NCI-H1436 treated with DMSO at 0.1 percent for 48 hours (cell line): Measurements from ENCODE around the gene HBE1.
"Not testable (repeated sequence)": the region's sequence is repeated elsewhere in the genome, so short reads cannot be mapped to it uniquely, and the experiment has no call there.

ENCODE experiments used
- DNase-seq: peaks from one replicate; lab custom pipeline; 2025; lab: John Stamatoyannopoulos, UW

HBE1 gene

GRCh38 chr11:5285703-5286340, 16.1 kb upstream of the HBE1 start:
- DNase-seq, result no peak

GRCh38 chr11:5284637-5285036, 14.9 kb upstream of the HBE1 start:
- no peak for DNase-seq

DNA sequence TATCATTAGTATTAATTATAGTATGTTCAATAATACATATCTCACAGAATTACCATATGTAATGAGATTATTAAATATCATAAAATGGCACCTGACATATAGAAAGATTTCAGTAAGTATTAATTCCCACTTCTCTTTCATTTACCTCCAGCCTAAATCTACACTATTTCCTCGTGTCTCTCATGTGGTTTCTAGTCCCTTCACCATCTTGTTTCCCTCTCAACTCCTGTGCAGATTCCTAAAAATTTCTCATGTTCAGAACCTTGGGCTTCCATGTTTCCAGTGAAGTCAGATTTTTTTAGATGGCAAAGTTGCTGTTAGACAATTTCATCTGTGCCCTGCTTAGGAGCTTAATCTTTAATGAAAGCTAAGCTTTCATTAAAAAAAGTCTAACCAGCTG, 14.1 kb upstream of the HBE1 start:
- DNase-seq, result no peak

DNA sequence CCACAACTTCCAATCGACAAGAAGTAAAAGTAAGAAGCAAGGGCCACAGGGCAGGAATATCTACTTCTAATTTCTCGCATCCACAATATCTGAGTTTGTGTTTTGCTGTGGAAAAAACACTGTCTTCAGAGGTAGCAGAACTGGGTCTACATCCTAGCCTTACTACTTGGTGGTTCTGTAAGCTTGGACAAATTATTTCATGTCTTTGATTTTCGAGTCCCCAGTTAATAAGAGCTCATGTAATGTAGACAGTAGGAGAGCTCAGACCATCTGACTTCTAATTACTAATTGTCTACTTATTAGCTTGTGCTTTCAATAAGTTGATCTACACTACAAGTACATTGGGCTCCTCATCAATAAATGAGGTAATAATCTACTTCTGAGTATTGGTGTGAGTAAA, 13.3 kb upstream of the HBE1 start:
- no peak for DNase-seq

DNA sequence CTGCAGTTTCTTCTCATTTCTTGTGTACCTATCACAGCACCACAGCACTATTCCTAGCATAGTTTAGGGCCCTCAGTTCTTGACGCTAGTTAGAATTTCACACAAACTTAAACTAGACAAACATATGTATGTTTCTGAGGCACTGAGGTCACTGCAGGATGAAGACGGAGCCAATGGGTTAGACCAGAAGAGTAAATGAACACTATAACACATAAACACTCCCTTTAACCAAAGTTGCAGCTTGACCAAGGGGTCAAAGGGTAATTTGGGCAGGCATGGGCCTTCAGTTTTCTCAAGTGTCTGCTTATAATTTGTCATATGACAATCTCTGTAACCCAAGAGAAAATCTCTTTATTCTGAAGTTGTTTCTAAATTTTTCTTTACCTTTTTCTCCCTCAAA, 12.9 kb upstream of the HBE1 start:
- DNase-seq, result no peak

DNA sequence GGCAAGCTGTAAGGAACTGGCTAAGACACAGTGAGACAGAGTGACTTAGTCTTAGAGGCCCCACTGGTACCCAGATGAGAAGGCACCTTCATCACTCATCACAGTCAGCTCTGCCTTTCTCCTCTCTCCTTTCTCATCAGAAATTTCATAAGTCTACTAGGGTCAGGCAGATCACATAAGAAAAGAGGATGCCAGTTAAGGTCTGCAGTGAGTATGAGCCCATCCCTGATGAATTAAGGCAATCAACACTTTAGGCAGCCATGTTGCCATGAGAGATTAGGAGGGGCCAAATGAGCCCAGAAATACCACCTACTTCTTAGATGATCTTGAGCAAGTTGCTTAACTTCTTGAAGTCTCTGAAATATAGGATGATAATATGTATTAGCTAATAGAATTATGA, 11.9 kb upstream of the HBE1 start:
- no peak for DNase-seq

- no peak for DNase-seq
These were observed 10.9 kb upstream of the HBE1 start for GRCh38 chr11:5280582-5281102.

DNA sequence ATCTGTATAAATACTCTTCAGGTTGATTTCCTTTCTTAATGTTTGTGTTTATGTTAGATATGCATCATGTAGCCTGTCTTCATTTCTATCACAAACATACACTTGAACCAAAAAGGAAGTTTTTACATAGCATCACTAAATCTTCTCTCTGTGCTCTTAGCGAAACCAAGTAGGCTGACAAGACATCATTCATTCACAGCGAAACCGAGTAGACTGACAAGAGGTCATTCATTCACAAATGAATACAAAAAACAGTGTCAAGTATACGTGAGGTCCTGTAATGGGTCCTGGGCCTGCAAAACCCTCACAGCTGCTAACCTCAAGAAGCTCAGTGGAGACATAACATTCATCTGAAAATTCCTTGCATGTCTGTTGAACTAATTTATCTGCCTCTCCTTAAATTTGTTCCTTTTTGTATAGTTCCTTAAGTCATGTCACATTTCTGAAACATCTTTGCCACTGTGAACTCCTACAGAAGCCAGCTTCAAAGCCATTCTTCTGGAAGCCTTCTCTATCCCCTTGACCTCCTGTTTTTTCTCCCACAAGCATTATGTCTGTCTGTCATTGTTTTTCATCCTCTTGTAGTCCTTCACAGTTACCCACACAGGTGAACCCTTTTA, 9.8 kb upstream of the HBE1 start:
- no peak for DNase-seq

DNA sequence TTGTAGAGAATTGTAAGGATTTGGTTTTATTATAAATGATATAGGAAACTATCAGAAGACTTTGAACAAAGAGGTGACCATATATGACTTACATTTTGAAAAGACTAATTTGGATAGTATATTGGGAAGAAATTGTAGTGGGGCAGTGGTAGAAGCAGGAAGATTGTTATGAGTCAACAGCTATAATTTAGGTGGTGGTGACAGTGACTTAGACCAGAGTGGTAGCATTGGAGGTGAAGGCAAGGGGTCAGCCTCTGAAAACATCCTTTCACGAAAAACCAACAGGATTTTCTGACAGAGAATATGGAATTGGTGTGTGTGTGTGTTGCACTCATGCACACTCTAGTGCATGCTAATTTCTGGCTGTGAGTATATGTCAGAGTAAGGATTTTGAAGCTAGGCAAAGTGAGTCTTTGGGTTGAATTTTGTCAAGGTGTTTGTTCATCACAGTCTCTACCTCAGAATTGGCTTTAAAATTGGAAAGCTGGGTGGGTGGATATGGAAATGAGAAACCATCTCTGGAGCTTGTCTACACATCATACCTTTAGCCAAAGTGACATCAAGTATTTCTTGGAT, 8.2 kb upstream of the HBE1 start:
- DNase-seq, result no peak

GRCh38 chr11:5276697-5277096, 7.0 kb upstream of the HBE1 start:
- no peak for DNase-seq

DNA sequence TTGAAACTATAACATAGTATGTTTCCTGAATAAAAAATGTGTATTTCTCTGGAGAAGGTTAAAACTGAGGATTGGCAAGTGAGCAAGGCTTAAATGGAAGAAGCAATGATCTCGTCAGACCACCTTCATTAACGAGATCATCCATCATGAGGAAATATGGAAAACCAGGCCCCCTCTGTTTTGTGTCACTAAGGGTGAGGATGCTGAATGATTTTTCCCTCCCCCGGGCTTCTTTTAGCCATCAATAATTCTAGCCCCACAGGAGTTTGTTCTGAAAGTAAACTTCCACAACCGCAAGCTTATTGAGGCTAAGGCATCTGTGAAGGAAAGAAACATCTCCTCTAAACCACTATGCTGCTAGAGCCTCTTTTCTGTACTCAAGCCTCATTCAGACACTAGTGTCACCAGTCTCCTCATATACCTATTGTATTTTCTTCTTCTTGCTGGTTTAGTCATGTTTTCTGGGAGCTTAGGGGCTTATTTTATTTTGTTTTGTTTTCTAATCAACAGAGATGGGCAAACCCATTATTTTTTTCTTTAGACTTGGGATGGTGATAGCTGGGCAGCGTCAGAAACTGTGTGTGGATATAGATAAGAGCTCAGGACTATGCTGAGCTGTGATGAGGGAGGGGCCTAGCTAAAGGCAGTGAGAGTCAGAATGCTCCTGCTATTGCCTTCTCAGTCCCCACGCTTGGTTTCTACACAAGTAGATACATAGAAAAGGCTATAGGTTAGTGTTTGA, 5.8 kb upstream of the HBE1 start:
- DNase-seq, result no peak

DNA sequence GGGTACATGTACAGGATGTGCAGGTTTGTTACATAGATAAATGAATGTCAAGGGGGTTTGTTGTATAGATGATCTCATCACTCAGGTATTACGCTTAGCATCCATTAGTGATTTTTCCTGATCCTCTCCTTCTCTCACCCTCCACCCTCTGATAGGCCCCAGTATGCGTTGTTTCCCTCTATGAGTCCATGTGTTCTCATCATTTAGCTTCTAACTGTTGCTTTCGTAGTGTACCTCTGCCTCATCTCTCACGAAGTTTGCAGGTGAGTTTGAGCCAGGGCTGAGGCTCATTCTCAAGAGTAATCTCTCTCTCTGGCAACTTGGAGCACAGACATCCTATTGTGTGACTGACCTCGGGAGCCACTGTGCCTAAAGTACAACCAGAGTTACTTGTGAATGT, 4.7 kb upstream of the HBE1 start:
- DNase-seq, result no peak

- no peak for DNase-seq
These were observed 2.8 kb upstream of the HBE1 start for GRCh38 chr11:5272395-5273017.

- DNase-seq, result no peak
These were observed 2.6 kb downstream of the HBE1 start for GRCh38 chr11:5267033-5267563.

DNA sequence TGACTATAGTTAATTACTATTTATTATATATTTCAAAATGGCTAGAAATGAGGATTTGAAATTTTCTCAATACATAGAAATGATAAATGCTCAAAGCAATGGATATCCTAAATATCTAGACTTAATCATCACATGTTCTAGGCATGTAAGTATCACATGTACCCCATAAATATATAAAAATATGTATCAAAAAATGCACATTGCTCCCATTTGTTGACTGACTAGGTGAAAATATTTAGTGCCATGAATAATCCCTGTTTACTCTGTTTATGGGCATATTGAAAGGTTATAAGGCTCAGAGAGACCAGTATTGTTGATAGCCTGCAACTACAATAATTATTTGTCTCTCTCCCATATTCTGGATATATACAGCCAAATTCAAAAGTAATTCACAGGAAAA, 3.1 kb downstream of the HBE1 start:
- no peak for DNase-seq

- DNase-seq, result no peak
These were observed 3.9 kb downstream of the HBE1 start for GRCh38 chr11:5265832-5266231.

DNA sequence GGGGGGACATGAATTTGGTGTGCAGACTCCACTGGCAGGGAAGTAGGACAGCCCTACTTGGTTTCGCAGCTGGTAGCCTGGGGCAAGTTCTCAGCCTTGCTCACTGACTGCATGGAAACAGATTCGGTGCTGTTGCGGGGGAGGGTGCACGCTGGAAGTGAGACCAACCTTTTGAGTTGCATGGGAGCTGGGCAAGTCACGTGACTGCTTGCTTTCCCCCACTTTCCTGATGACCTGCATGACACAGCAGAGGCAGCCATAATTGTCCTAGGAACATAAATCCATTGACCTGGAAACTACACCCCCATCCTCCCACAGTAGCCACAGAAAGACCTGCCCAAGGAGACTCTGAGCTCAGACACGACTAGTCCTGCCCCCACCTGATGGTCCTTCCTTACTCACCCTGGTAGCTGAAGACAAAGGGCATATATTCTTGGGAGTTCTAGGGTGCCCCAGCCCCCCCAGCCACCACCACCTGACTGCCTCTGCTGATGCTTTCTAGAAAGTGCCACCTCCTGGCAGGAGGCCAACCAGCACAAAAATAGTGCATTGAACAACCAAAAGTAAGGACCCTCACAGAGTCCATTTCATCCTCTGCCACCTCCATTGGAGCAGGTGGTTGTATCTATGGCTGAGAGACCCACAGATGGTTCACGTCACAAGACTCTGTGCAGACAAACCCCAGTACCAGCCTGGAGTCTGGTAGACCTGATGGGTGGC, 11.0 kb downstream of the HBE1 start:
- DNase-seq, result no peak

DNA sequence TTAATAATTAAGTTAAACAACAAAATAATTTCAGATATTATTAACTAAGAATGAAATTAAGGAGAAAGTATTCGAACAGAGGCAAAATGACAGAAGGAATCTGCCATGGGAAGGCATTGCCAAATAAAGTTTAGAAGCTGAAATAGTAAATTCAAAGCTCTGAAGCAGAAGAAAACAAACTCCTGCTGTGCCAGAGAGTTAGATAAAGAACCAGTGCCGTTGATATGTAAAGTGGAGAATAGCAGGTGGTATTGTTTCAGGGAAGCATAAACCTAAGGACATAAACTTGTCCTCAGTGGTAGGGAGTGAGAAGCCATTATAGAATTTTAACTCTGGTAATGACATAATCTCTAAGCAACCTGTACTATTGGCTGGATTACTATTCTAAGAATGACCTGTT, 12.4 kb downstream of the HBE1 start:
- DNase-seq, result no peak

DNA sequence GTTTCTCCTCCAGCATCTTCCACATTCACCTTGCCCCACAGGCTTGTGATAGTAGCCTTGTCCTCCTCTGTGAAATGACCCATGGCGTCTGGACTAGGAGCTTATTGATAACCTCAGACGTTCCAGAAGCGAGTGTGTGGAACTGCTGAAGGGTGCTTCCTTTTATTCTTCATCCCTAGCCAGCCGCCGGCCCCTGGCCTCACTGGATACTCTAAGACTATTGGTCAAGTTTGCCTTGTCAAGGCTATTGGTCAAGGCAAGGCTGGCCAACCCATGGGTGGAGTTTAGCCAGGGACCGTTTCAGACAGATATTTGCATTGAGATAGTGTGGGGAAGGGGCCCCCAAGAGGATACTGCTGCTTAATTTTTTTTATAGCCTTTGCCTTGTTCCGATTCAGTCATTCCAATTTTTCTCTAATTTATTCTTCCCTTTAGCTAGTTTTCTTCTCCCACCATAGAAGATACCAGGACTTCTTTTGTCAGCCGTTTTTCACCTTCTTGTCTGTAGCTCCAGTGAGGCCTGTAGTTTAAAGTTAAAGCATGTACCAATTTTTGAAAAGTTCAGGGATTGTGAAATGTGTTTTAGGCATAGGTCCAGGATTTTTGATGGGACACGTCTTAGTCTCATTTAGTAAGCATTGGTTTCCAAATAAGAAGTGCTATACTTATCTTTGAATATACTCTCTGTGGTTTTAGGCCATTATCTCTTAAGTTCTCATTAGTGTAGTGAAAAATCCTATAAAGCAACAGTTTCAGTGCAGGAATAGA, 14.9 kb downstream of the HBE1 start, which contains the start of gene HBG2:
Gene HBG2, minus strand, starts transcription at position 136 of the 768 bp plus-strand sequence. Its CDS starts 53 bp downstream, at position 83.
- not testable (repeated sequence) for DNase-seq

DNA sequence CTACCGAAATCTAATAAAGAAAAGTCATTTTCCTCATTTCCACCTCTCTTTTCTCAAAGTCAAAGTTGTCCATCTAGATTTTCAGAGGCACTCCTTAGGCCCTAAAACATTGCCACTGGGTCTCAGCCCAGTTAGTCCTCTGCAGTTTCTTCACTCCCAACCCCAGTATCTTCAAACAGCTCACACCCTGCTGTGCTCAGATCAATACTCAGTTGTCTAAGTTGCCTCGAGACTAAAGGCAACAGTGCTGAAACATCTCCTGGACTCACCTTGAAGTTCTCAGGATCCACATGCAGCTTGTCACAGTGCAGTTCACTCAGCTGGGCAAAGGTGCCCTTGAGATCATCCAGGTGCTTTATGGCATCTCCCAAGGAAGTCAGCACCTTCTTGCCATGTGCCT, 15.7 kb downstream of the HBE1 start:
- DNase-seq, result not testable (repeated sequence)

GRCh38 chr11:5253440-5253839, 16.3 kb downstream of the HBE1 start:
- DNase-seq, result not testable (repeated sequence)
